H1 (cell line): ENCODE measurements around the gene ZNRF3. TPM values are rescaled to one million over a fixed set of nuclear protein-coding genes. Genes with fewer than 3 reads are reported as not detected.

Source experiments
- CTCF ChIA-PET: fragments of 300-600 bp; sonication (Branson Sonifier 250); formaldehyde crosslinking; loops from one replicate; lab custom pipeline; 2021; ENCODE audit not compliant: partially characterized antibody; lab: Charles Lee
- POLR2A ChIA-PET: fragments of 300-600 bp; sonication (Branson Sonifier 250); formaldehyde crosslinking; loops from one replicate; lab custom pipeline; 2021; ENCODE audit warnings: inconsistent platforms; ENCODE audit not compliant: partially characterized antibody; lab: Charles Lee
- DNase-seq, 2 experiments: peaks; one replicate each; pipeline versions ENCODE4 v3.0.0 to v3.0.0-alpha.2; 2010 to 2022; ENCODE audit warnings: low spot score in 2 of 2, low read depth in 1 of 2, mixed read lengths in 1 of 2
- FAIRE-seq: peaks from 2 replicates; lab custom pipeline; 2011; peaks lifted over from hg19 to GRCh38; lab: Jason Lieb, UNC
- H2AFZ ChIP-seq: 2 replicates; pipeline ENCODE4 v1.8.1; 2012; ENCODE audit warnings: low read length, inconsistent platforms
- H2AK5ac ChIP-seq: 2 replicates; pipeline ENCODE4 v1.6.1; 2013; ENCODE audit warnings: low read depth, low read length
- H2BK120ac ChIP-seq: replicated peaks from 2 replicates; pipeline ENCODE3; 2013; ENCODE audit warnings: low read depth, low read length, inconsistent platforms
- H2BK12ac ChIP-seq: 2 replicates; pipeline ENCODE4 v1.6.1; 2013; ENCODE audit warnings: low read depth, low read length
- H2BK15ac ChIP-seq: 2 replicates; pipeline ENCODE4 v1.6.1; 2013; ENCODE audit warnings: low read length
- H2BK20ac ChIP-seq: 2 replicates; pipeline ENCODE4 v1.6.1; 2013; ENCODE audit warnings: low read length
- H2BK5ac ChIP-seq: 2 replicates; pipeline ENCODE4 v1.6.1; 2013; ENCODE audit warnings: low read depth, low read length
- H3K14ac ChIP-seq: 2 replicates; pipeline ENCODE4 v1.6.1; 2013; ENCODE audit warnings: inconsistent platforms; ENCODE audit not compliant: insufficient read length
- H3K18ac ChIP-seq: 2 replicates; pipeline ENCODE4 v1.6.1; 2013; ENCODE audit warnings: low read length; ENCODE audit errors: extremely low read depth
- H3K23ac ChIP-seq: 2 replicates; pipeline ENCODE4 v1.6.1; 2013; ENCODE audit warnings: inconsistent platforms; ENCODE audit not compliant: insufficient read length
- H3K23me2 ChIP-seq: 2 replicates; pipeline ENCODE4 v1.6.1; 2013; ENCODE audit warnings: low read depth, low read length
- H3K27ac ChIP-seq: 2 replicates; pipeline ENCODE4 v1.6.1; 2011; ENCODE audit warnings: low read depth, low read length, inconsistent platforms
- H3K27me3 ChIP-seq, 4 experiments: replicated peaks in 1 of 4; 1 replicate in 1 of 4; 2 replicates in 3 of 4; pipeline versions ENCODE4 v1.6.1 to v1.8.1; 2011 to 2013; ENCODE audit warnings: low read length in 3 of 4, mild to moderate bottlenecking in 3 of 4, inconsistent platforms in 2 of 4, mixed read lengths in 2 of 4, moderate library complexity in 1 of 4; ENCODE audit not compliant: control insufficient read depth in 3 of 4, insufficient read depth in 3 of 4; ENCODE audit errors: extremely low read depth in 1 of 4
- H3K36me3 ChIP-seq, 4 experiments: 2 replicates each; pipeline versions ENCODE4 v1.6.1 to v1.8.1; 2011 to 2013; ENCODE audit warnings: mild to moderate bottlenecking in 4 of 4, low read length in 3 of 4, moderate library complexity in 2 of 4, control low read depth in 1 of 4, inconsistent platforms in 1 of 4; ENCODE audit not compliant: insufficient read depth in 4 of 4, control insufficient read depth in 2 of 4
- H3K4ac ChIP-seq: replicated peaks from 2 replicates; pipeline ENCODE3; 2013; ENCODE audit warnings: low read length, low read depth, mixed read lengths, inconsistent platforms; ENCODE audit not compliant: insufficient read length
- H3K4me1 ChIP-seq, 4 experiments: replicated peaks in 1 of 4; 1 replicate in 1 of 4; 2 replicates in 3 of 4; pipeline versions ENCODE4 v1.6.1 to v1.8.1; 2011 to 2013; ENCODE audit warnings: low read length in 3 of 4, inconsistent platforms in 2 of 4, mixed read lengths in 1 of 4; ENCODE audit not compliant: insufficient read depth in 4 of 4, control insufficient read depth in 3 of 4
- H3K4me2 ChIP-seq, 2 experiments: 2 replicates each; pipeline versions ENCODE4 v1.6.1 to v1.8.1; 2011 to 2013; ENCODE audit warnings: low read depth in 2 of 2, low read length in 2 of 2, control low read depth in 1 of 2, inconsistent platforms in 1 of 2, mild to moderate bottlenecking in 1 of 2; ENCODE audit not compliant: insufficient read depth in 1 of 2
- H3K4me3 ChIP-seq, 4 experiments: fragments of 200-600, 300-600 bp in 1 of 4; sonication (generic), shearing (Covaris generic), sonication (Bioruptor Twin) in 1 of 4; 2 replicates each; pipeline versions ENCODE4 v1.5.1 to v1.8.1; 2011 to 2016; ENCODE audit warnings: low read length in 4 of 4, low read depth in 3 of 4, control low read depth in 2 of 4, inconsistent platforms in 2 of 4, mild to moderate bottlenecking in 2 of 4, mixed read lengths in 1 of 4, moderate library complexity in 1 of 4; ENCODE audit not compliant: insufficient read depth in 2 of 4; ENCODE audit errors: extremely low read depth in 1 of 4
- H3K56ac ChIP-seq: replicated peaks from 2 replicates; pipeline ENCODE3; 2013; ENCODE audit warnings: low read depth, mild to moderate bottlenecking, mixed read lengths, low read length, inconsistent platforms; ENCODE audit not compliant: insufficient read length
- H3K79me1 ChIP-seq: 2 replicates; pipeline ENCODE4 v1.6.1; 2013; ENCODE audit warnings: low read depth, low read length, control low read depth
- H3K79me2 ChIP-seq, 2 experiments: 2 replicates each; pipeline versions ENCODE4 v1.6.1 to v1.8.1; 2012 to 2013; ENCODE audit warnings: low read length in 2 of 2, mild to moderate bottlenecking in 2 of 2, inconsistent platforms in 1 of 2; ENCODE audit not compliant: insufficient read depth in 2 of 2, control insufficient read depth in 1 of 2
- H3K9ac ChIP-seq, 4 experiments: replicated peaks in 1 of 4; 1 replicate in 1 of 4; 2 replicates in 3 of 4; pipeline versions ENCODE4 v1.6.1 to v1.8.1; 2011 to 2013; ENCODE audit warnings: low read depth in 3 of 4, low read length in 3 of 4, control low read depth in 2 of 4, mild to moderate bottlenecking in 2 of 4, moderate library complexity in 2 of 4, inconsistent platforms in 1 of 4; ENCODE audit errors: extremely low read depth in 1 of 4
- H3K9me3 ChIP-seq, 2 experiments: 2 replicates each; pipeline versions ENCODE4 v1.6.1 to v1.8.1; 2012 to 2013; ENCODE audit warnings: mild to moderate bottlenecking in 2 of 2, moderate library complexity in 2 of 2, control low read depth in 1 of 2, inconsistent platforms in 1 of 2, low read depth in 1 of 2, low read length in 1 of 2, mixed read lengths in 1 of 2; ENCODE audit not compliant: insufficient read depth in 2 of 2
- H4K20me1 ChIP-seq, 2 experiments: replicated peaks in 1 of 2; 2 replicates each; pipeline versions ENCODE3 to v1.8.1; 2011 to 2013; ENCODE audit warnings: inconsistent platforms in 2 of 2, low read length in 2 of 2, mild to moderate bottlenecking in 1 of 2; ENCODE audit not compliant: insufficient read depth in 2 of 2, control insufficient read depth in 1 of 2
- H4K5ac ChIP-seq: 2 replicates; pipeline ENCODE4 v1.6.1; 2013; ENCODE audit warnings: low read length, low read depth, mixed read lengths, inconsistent platforms; ENCODE audit not compliant: insufficient read length
- H4K8ac ChIP-seq: 2 replicates; pipeline ENCODE4 v1.8.0; 2013; ENCODE audit warnings: mild to moderate bottlenecking, moderate library complexity, low read length, inconsistent platforms; ENCODE audit not compliant: insufficient read depth; ENCODE audit errors: extremely low read depth
- H4K91ac ChIP-seq: replicated peaks from 2 replicates; pipeline ENCODE3; 2013; ENCODE audit warnings: low read length, mixed read lengths, inconsistent platforms; ENCODE audit not compliant: insufficient read length
- BACH1 ChIP-seq: IDR thresholded peaks from 2 replicates; pipeline ENCODE4 v1.6.1; 2012; ENCODE audit warnings: low read length, improper control_type of control experiment
- EZH2 ChIP-seq: fragments of 200-600 bp; sonication (generic); IDR thresholded peaks from 2 replicates; pipeline ENCODE4 v1.7.1; 2012; ENCODE audit warnings: low read depth, mild to moderate bottlenecking, moderate library complexity, low read length, inconsistent platforms; ENCODE audit not compliant: severe bottlenecking
- KDM4A ChIP-seq: IDR thresholded peaks from one replicate; pipeline ENCODE4 v1.7.1; 2012; ENCODE audit warnings: low read depth, mild to moderate bottlenecking, moderate library complexity, low read length, inconsistent platforms; ENCODE audit not compliant: severe bottlenecking
- RBBP5 ChIP-seq: IDR thresholded peaks from 2 replicates; pipeline ENCODE4 v1.7.1; 2012; ENCODE audit warnings: low read depth, mild to moderate bottlenecking, inconsistent platforms, low read length, moderate library complexity, borderline replicate concordance
- SIN3A ChIP-seq, 2 experiments: IDR thresholded peaks in 1 of 2; conservative IDR thresholded peaks in 1 of 2; 2 replicates each; pipeline ENCODE4 v1.6.1; 2011 to 2012; ENCODE audit warnings: low read length in 2 of 2, improper control_type of control experiment in 1 of 2, low read depth in 1 of 2, mild to moderate bottlenecking in 1 of 2
- SP1 ChIP-seq: IDR thresholded peaks from 2 replicates; pipeline ENCODE4 v1.6.1; 2011; ENCODE audit warnings: low read depth, low read length
- SUZ12 ChIP-seq: fragments of 200-600 bp; sonication (generic); IDR thresholded peaks from 2 replicates; pipeline ENCODE4 v1.6.1; 2012; ENCODE audit warnings: mild to moderate bottlenecking, inconsistent platforms, low read length, moderate library complexity, mixed read lengths
- TAF1 ChIP-seq: IDR thresholded peaks from 2 replicates; pipeline ENCODE4 v1.6.1; 2011; ENCODE audit warnings: mild to moderate bottlenecking, low read depth, low read length
- WGBS, 2 experiments: shearing (Covaris generic) in 1 of 2; methylation state at CpG; one replicate each; pipeline versions ENCODE4 v1.1.6 to v1.1.7; 2013 to 2015; ENCODE audit warnings: low lambda C conversion rate in 2 of 2, mixed read lengths in 2 of 2, inconsistent platforms in 1 of 2, low coverage in 1 of 2, missing lambda C conversion rate in 1 of 2; ENCODE audit not compliant: insufficient replicate concordance in 2 of 2, insufficient coverage in 1 of 2, insufficient read length in 1 of 2; ENCODE audit errors: extremely low coverage in 1 of 2, missing lambda C conversion rate in 1 of 2; 5-methylcytosine and 5-hydroxymethylcytosine counted together
- polyA plus RNA-seq, 7 experiments: library from polyadenylated mRNA; depleted of rRNA in 3 of 7; stranded (reverse) in 5 of 7; unstranded in 2 of 7; fragments of >200 nt in 5 of 7; fragments of 200-250 nt in 2 of 7; gene quantifications; 1 replicate in 5 of 7; 2 replicates in 1 of 7; 4 replicates in 1 of 7; pipeline versions ENCODE4 v1.2.1 to v1.2.3, GENCODE V29; 2011 to 2013; ENCODE audit warnings: missing spikeins in 2 of 7, mixed read lengths in 2 of 7
- total RNA-seq: library from RNA; stranded (reverse); fragmentation: NEBNext Ultra II Directional; extraction: Animal tissue kit (Norgen Biotek cat#: 25700); gene quantifications from 2 replicates; pipeline ENCODE4 v1.2.1, GENCODE V29; 2021
- TF ChIP-seq, protein P1 (sequence below): IDR thresholded peaks from 2 replicates; pipeline ENCODE4 v1.6.1; 2012; ENCODE audit warnings: inconsistent platforms
- TF ChIP-seq, protein P2 (sequence below): IDR thresholded peaks from 2 replicates; pipeline ENCODE4 v1.6.1; 2012; ENCODE audit warnings: inconsistent platforms

Gene ZNRF3
- total and polyA plus RNA-seq, 2 of the 8 experiments (the other 6 are each of a cell fraction or from before 2014, with no cell fraction given) = 14.1 to 21.7 TPM

DNA sequence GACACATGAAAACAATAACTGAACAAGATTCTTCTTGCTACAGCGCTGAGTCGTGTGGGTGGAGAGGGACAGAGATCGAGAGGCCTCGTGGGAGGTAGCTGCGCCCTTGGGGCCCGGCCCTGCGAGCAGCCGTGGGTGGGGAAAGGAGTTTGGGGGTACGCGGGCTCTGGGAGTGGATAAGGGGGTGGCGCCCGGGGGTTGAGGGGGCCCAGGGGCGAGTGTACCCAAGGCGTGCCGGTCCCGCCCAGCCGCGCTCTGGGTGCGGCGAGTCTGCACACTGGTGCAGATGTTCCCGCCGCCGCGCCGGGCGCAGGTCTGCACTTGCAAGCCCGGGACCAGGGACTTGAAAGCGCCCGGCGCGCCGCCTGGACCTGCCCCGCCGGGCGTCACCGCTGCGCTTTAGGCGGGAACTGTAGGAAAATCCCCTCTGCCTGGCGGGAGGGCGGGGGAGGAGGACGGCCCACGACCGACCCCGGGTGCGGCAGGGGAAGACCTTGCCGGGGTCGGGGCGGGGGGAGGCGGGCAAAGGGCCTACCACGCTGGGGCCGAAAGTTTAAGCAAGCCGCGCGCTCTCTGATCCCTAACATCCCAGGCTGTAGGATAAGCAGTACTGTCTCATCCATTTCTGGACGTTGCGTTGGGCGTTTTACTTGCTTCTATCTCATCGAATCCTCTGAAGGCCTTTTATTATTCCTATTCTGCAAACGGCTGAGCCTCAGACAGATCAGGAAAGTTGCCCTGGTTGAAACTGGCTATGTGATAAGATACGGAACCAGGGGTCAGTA, 188.1 kb downstream of the ZNRF3 start:
- H2BK5ac ChIP-seq = no peak overlapping the region
- no peak overlapping the region for H3K27ac ChIP-seq
- ChIA-PET POLR2A (interaction anchor here (0.8 to 2.6 kb wide), 3 partner anchors 14 to 330 kb away, joined by 3 to 12 read pairs (median 4); no protein-coding TSS in a partner anchor), CTCF (interaction anchor here (1.0 to 1.7 kb wide), 6 partner anchors 18 to 174 kb away, joined by 3 to 5 read pairs (median 4); no protein-coding TSS in a partner anchor)
- no peak overlapping the region for H2BK20ac ChIP-seq
- H3K4me3 ChIP-seq = peak overlapping the region; percentile 17 to 61 (median 28); a peak in 7 of 8 replicates
- peak overlapping the region; percentile 44 for H3K4ac ChIP-seq
- peaks cover 16% of the 10 kb centered on the region for H3K23me2 ChIP-seq
- H4K91ac ChIP-seq = no peak overlapping the region
- DNase-seq = peak; percentile 43 to 78
- no peak overlapping the region for H2AK5ac ChIP-seq
- no peak overlapping the region for H2BK120ac ChIP-seq
- no peaks in the 10 kb centered on the region for H3K9me3 ChIP-seq
- peak overlapping the region; percentile 71 for H3K18ac ChIP-seq
- no peak overlapping the region for H3K56ac ChIP-seq
- H4K8ac ChIP-seq = no peak overlapping the region
- H3K23ac ChIP-seq = no peak overlapping the region
- H3K9ac ChIP-seq = no peak overlapping the region
- peak overlapping the region; percentile 68; the same call in 1 of the 2 replicates for H2BK12ac ChIP-seq
- H4K20me1 ChIP-seq = peaks cover 3 to 8% of the 10 kb centered on the region in 2 experiments
- no peaks in the 10 kb centered on the region for H3K79me1 ChIP-seq
- peak overlapping the region; percentile 77 for H2AFZ ChIP-seq
- 6% methylated on average over 16 of the region's 60 CpGs; no CpG with 5 or more reads in 1 of the 2 experiments for WGBS, 2 experiments
- peak overlapping the region; percentile 88; the same call in 1 of the 2 replicates for H2BK15ac ChIP-seq
- H3K4me2 ChIP-seq = peak overlapping the region; percentile 52 to 62
- H3K79me2 ChIP-seq = no peaks in the 10 kb centered on the region
- peaks cover 3 to 9% (median 7%) of the 10 kb centered on the region in 4 experiments for H3K4me1 ChIP-seq
- H3K36me3 ChIP-seq = no peaks in the 10 kb centered on the region
- H3K14ac ChIP-seq = no peak overlapping the region
- no peak overlapping the region for H4K5ac ChIP-seq
- no peak for FAIRE-seq
- peaks cover 9 to 51% (median 48%) of the 10 kb centered on the region in 4 experiments for H3K27me3 ChIP-seq
- TF ChIP-seq EZH2 (peak; percentile 53), SUZ12 (peak; percentile 61; the same call in 1 of the 2 replicates), KDM4A (peak; percentile 23), SP1 (no peak), TAF1 (peak; percentile 46; the same call in 1 of the 2 replicates), SIN3A (conservative IDR thresholded peaks at IDR 0.05 in 1 of 2, IDR thresholded peaks at IDR 0.05 in 1 of 2; ENCODE audit: low read depth in 1 of 2, low read length in 2 of 2) (no peak), BACH1 (no peak), RBBP5 (no peak)
- TF ChIP-seq, protein P1, sequence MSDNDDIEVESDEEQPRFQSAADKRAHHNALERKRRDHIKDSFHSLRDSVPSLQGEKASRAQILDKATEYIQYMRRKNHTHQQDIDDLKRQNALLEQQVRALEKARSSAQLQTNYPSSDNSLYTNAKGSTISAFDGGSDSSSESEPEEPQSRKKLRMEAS = 0 out of 2 replicates have a peak, but pooled peaks have one; percentile 4
- TF ChIP-seq, protein P2, sequence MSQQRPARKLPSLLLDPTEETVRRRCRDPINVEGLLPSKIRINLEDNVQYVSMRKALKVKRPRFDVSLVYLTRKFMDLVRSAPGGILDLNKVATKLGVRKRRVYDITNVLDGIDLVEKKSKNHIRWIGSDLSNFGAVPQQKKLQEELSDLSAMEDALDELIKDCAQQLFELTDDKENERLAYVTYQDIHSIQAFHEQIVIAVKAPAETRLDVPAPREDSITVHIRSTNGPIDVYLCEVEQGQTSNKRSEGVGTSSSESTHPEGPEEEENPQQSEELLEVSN = peak; percentile 82
